ENCODE measurements around the gene PLA2G15. TPM values are rescaled to one million over a fixed set of nuclear protein-coding genes. Genes with fewer than 3 reads are reported as not detected.

Gene PLA2G15
- total RNA-seq, 2 donors from 2014 or later: 28.3 to 29.1 TPM

GRCh38 chr16:68226116-68226515, 19.1 kb upstream of the PLA2G15 start:
- H3K27me3 ChIP-seq: no peaks in the 10 kb centered on the region
- no peak overlapping the region for H3K27ac ChIP-seq
- H3K4me1 ChIP-seq: peaks cover 0 to 23% of the 10 kb centered on the region in 2 donors
- H3K9me3 ChIP-seq: no peaks in the 10 kb centered on the region
- no peak overlapping the region for H3K4me3 ChIP-seq
- DNase-seq (ENCODE audit: low spot score): peak; percentile 30
- peaks cover 2% of the 10 kb centered on the region for H3K36me3 ChIP-seq
- no peak for TF ChIP-seq CTCF (IDR thresholded peaks at IDR 0.05)

GRCh38 chr16:68227183-68227793, 17.9 kb upstream of the PLA2G15 start:
- H3K27ac ChIP-seq: no peak overlapping the region
- H3K4me1 ChIP-seq: peaks cover 0 to 23% of the 10 kb centered on the region in 2 donors

GRCh38 chr16:68227850-68228553, 17.2 kb upstream of the PLA2G15 start:
- no peak overlapping the region for H3K27ac ChIP-seq

More at GRCh38 chr16:68227183-68227793, 17.9 kb upstream of the PLA2G15 start:
- Histone ChIP-seq H3K36me3 (no peaks in the 10 kb centered on the region), H3K4me3 (no peak overlapping the region), H3K9me3 (no peaks in the 10 kb centered on the region), H3K27me3 (no peaks in the 10 kb centered on the region)
- no peak for TF ChIP-seq CTCF (IDR thresholded peaks at IDR 0.05)
- peak; percentile 43 for DNase-seq (ENCODE audit: low spot score)

GRCh38 chr16:68228652-68229051, 16.5 kb upstream of the PLA2G15 start:
- Histone ChIP-seq H3K27me3 (no peaks in the 10 kb centered on the region), H3K4me1 (peaks cover 0 to 23% of the 10 kb centered on the region in 2 donors), H3K36me3 (no peaks in the 10 kb centered on the region), H3K4me3 (no peak overlapping the region), H3K27ac (no peak overlapping the region), H3K9me3 (no peaks in the 10 kb centered on the region)
- DNase-seq (ENCODE audit: low spot score): no peak
- TF ChIP-seq CTCF (IDR thresholded peaks at IDR 0.05): no peak

More at GRCh38 chr16:68227850-68228553, 17.2 kb upstream of the PLA2G15 start:
- Histone ChIP-seq H3K36me3 (no peaks in the 10 kb centered on the region), H3K27me3 (no peaks in the 10 kb centered on the region), H3K4me3 (no peak overlapping the region), H3K4me1 (peaks cover 0 to 23% of the 10 kb centered on the region in 2 donors), H3K9me3 (no peaks in the 10 kb centered on the region)
- peak; percentile 58 for DNase-seq (ENCODE audit: low spot score)
- no peak for TF ChIP-seq CTCF (IDR thresholded peaks at IDR 0.05)

- H3K4me1 ChIP-seq: peaks cover 0 to 30% of the 10 kb centered on the region in 2 donors
- H3K27ac ChIP-seq: no peak overlapping the region
- no peak for DNase-seq (ENCODE audit: low spot score)
- H3K36me3 ChIP-seq: no peaks in the 10 kb centered on the region
- peak; percentile 79 to 94 for TF ChIP-seq CTCF (IDR thresholded peaks at IDR 0.05)
- no peaks in the 10 kb centered on the region for H3K9me3 ChIP-seq
- H3K27me3 ChIP-seq: no peaks in the 10 kb centered on the region
- no peak overlapping the region for H3K4me3 ChIP-seq
Measured at GRCh38 chr16:68229431-68230175, 15.6 kb upstream of the PLA2G15 start.
